BJ (cell line): Measurements from ENCODE around the gene CIITA. TPM values are rescaled to one million over a fixed set of nuclear protein-coding genes. Genes with fewer than 3 reads are reported as not detected.

ENCODE experiments used
- CTCF ChIA-PET: fragments of 350-600 bp; formaldehyde crosslinking; extraction: SDS; loops from one replicate; lab custom pipeline; 2021; ENCODE audit warnings: antibody characterized with exemption, inconsistent platforms; lab: Yijun Ruan, JAX
- POLR2A ChIA-PET: fragments of 300-600 bp; sonication (Branson Sonifier 250); formaldehyde crosslinking; extraction: SDS; loops from one replicate; lab custom pipeline; 2021; ENCODE audit warnings: antibody characterized with exemption; lab: Charles Lee
- DNase-seq: peaks from one replicate; pipeline ENCODE4 v3.0.0-alpha.2; 2011; ENCODE audit warnings: low read depth
- H3K27me3 ChIP-seq: 2 replicates; pipeline ENCODE4 v1.6.0; 2011; ENCODE audit warnings: low read length; ENCODE audit not compliant: control insufficient read depth, insufficient read depth
- H3K36me3 ChIP-seq: 2 replicates; pipeline ENCODE4 v1.5.1; 2011; ENCODE audit warnings: low read length; ENCODE audit not compliant: control insufficient read depth, insufficient read depth
- H3K4me3 ChIP-seq: 2 replicates; pipeline ENCODE4 v1.5.1; 2011; ENCODE audit warnings: low read depth, mild to moderate bottlenecking, control low read depth, low read length
- polyA plus RNA-seq: library from polyadenylated mRNA; depleted of rRNA; stranded (reverse); fragments of >200 nt; gene quantifications from 2 replicates; pipeline ENCODE4 v1.2.3, GENCODE V29; 2011
- TF ChIP-seq, protein P1 (sequence below): IDR thresholded peaks from 2 replicates; pipeline ENCODE4 v1.5.1; 2011; ENCODE audit warnings: low read depth, mild to moderate bottlenecking, control low read depth, inconsistent platforms, low read length, moderate library complexity; ENCODE audit not compliant: insufficient read depth

CIITA gene
- polyA plus RNA-seq, 1 experiment, result not detected

DNA sequence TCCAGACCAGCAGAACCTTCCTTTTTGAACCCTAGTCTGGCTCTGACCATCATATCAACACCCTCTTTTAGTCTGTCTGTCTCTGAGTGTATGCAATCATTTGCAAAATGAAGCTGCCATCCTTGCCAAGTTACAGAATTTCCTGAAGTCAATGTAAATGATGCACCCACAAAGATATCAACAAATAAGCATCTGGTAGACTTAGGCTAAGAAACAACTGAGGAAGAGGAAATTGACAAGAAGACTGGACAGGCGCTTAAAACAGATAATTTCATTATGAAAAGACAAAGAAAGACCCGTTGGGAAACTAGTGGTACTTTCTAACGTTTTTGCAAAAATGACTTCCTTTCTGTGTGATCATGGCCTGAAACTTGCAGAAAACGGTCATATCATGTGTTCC lies 24.7 kb upstream of the CIITA start:
- Histone ChIP-seq H3K4me3 (no peak overlapping the region), H3K27me3 (peaks cover 2% of the 10 kb centered on the region; the same call in 1 of the 2 replicates), H3K36me3 (no peaks in the 10 kb centered on the region)
- POLR2A ChIA-PET, result no interaction called here
- TF ChIP-seq, protein P1, sequence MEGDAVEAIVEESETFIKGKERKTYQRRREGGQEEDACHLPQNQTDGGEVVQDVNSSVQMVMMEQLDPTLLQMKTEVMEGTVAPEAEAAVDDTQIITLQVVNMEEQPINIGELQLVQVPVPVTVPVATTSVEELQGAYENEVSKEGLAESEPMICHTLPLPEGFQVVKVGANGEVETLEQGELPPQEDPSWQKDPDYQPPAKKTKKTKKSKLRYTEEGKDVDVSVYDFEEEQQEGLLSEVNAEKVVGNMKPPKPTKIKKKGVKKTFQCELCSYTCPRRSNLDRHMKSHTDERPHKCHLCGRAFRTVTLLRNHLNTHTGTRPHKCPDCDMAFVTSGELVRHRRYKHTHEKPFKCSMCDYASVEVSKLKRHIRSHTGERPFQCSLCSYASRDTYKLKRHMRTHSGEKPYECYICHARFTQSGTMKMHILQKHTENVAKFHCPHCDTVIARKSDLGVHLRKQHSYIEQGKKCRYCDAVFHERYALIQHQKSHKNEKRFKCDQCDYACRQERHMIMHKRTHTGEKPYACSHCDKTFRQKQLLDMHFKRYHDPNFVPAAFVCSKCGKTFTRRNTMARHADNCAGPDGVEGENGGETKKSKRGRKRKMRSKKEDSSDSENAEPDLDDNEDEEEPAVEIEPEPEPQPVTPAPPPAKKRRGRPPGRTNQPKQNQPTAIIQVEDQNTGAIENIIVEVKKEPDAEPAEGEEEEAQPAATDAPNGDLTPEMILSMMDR, result no peak
- DNase-seq, result no peak
- CTCF ChIA-PET, result no interaction called here

GRCh38 chr16:10852948-10853347 lies 24.1 kb upstream of the CIITA start:
- Histone ChIP-seq H3K4me3 (no peak overlapping the region), H3K27me3 (peaks cover 2% of the 10 kb centered on the region; the same call in 1 of the 2 replicates), H3K36me3 (no peaks in the 10 kb centered on the region)
- CTCF ChIA-PET, result interaction anchor here (1.2 kb wide), 1 partner anchor 10 kb away, joined by 4 read pairs; no protein-coding TSS in a partner anchor
- no peak for DNase-seq
- POLR2A ChIA-PET, result no interaction called here
- TF ChIP-seq, protein P1, result no peak

DNA sequence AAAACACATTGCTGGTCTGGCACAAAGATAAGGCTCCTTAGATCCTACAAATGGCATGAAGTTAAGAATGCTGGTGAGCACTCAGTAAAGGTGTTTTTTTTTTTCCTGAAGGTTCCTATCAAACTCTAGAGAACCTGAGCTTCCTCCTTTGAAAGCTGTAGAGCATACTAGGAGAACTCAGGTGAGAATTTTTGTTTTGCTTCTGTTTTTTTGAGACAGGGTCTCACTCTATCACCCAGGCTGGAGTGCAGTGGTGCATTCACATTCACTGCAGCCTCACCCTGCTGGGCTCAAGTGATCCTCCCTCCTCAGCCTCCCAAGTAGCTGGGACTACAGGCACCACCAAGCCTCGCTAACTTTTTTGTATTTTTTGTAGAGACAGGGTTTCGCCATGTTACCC lies 21.0 kb upstream of the CIITA start:
- Histone ChIP-seq H3K36me3 (no peaks in the 10 kb centered on the region), H3K27me3 (no peaks in the 10 kb centered on the region), H3K4me3 (no peak overlapping the region)
- ChIA-PET CTCF (no interaction called here), POLR2A (no interaction called here)
- TF ChIP-seq, protein P1, result no peak
- DNase-seq, result no peak

- H3K4me3 ChIP-seq, result no peak overlapping the region
- TF ChIP-seq, protein P1, result no peak
- DNase-seq, result no peak
- ChIA-PET POLR2A (no interaction called here), CTCF (no interaction called here)
- no peaks in the 10 kb centered on the region for H3K36me3 ChIP-seq
- no peaks in the 10 kb centered on the region for H3K27me3 ChIP-seq
These were observed 18.8 kb upstream of the CIITA start for GRCh38 chr16:10858203-10858602.

GRCh38 chr16:10859020-10859419 lies 18.0 kb upstream of the CIITA start:
- Histone ChIP-seq H3K27me3 (no peaks in the 10 kb centered on the region), H3K4me3 (no peak overlapping the region), H3K36me3 (no peaks in the 10 kb centered on the region)
- DNase-seq, result no peak
- TF ChIP-seq, protein P1, result no peak
- CTCF ChIA-PET, result no interaction called here
- POLR2A ChIA-PET, result no interaction called here
